NCI-H2227 treated with DMSO at 0.1 percent for 48 hours (cell line): Measurements from ENCODE around the gene EHBP1.
A peak's percentile ranks its signal among the peaks of the same experiment; 100 is the strongest.
"Not testable (repeated sequence)": the region's sequence is repeated elsewhere in the genome, so short reads cannot be mapped to it uniquely, and the experiment has no call there.

Experiments
- DNase-seq: peaks from one replicate; lab custom pipeline; 2025; lab: John Stamatoyannopoulos, UW

Gene EHBP1

DNA sequence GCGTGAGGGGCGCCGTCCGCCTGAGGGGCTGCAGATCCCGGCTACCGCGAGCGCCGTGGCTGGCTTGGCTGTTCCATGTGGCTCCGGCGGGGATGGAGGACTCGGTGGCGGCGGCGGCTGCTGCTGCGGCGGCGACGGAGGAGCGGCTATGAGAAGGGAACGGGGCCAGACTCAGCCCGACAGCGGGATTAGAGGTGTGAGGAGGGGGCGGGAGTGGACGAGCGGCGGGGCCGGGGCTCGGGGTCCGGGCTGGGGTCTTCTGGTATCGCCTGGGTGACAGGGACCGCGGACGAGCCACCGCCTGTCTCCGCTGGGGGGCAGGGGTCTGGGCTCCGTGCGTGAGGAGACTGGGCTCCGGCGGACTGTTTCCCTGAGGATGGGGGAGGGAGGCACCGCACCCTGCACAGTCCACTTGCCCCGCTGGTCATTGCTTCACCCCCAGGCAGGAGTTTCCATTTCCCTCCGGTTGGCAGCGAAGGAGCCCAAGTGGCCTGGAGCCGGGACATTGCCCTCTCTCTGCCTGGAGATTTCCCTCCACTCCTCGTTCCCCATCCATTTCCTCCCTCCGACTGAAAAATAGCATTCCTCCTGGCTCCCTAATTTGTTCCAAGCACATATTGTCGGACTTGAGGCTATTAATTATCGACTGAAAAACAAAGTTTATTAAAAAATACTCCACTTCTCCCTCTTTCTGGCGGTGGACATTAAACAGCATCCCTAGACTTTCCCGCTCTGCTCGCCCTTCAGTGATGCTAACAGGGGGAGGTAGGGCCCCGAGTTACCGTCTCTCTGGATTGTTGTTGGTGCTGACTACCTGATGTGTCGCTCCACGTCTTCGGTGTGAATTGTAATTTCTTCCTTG, 577 bp downstream of the EHBP1 start:
- peak; percentile 38 for DNase-seq

DNA sequence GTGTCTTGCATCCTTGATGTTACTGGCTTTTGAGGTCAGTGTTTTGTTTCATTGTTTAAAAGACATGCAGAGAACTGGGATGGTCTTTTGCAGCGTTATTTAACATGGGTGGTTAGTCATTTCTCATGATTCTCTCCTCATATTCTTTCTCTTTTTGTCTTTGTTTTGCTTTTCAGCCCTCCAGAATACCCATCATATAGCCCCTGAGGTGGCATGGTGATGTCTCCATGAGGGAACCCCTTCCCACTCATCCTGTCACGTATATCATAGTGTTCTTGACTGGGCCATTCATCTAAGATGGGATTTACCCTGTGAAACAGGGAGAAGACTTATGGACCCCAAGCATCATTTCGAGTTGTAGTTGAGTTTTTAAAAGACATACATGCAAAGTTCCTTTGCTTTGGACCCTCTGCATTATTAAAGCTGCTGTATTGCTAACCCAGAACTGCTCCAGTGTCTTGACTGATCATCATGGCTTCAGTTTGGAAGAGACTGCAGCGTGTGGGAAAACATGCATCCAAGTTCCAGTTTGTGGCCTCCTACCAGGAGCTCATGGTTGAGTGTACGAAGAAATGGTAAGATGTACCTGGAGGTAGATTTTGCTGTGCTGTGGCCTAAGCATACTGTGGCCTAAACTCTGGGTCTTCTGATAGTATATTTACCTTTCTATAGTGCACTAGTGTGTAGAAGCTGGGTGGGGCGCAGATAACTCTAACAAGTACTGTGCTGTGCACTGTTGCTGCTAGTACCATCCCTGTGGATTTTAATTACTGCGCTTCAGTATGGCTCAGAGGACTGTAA, 1.4 kb downstream of the EHBP1 start:
- DNase-seq = peak; percentile 54

DNA sequence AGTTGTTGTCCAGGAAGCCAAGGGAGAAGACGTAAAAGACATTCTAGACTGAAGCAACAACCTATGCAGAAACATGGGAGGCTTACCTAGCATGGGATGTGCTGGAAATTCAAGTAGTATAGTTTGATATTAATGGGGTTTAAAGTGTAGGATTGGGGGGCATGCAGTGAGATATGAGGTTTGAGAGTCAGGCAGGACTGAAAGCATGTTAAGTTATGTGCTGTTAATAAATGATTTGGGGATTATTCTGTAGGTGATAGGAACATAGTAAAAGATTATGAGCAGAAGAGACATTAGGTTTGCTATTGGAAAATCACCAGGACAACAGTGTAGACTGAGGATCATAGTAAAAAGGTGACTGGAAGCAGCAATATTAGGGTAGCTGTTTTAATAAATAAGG, 3.2 kb downstream of the EHBP1 start:
- DNase-seq = no peak

DNA sequence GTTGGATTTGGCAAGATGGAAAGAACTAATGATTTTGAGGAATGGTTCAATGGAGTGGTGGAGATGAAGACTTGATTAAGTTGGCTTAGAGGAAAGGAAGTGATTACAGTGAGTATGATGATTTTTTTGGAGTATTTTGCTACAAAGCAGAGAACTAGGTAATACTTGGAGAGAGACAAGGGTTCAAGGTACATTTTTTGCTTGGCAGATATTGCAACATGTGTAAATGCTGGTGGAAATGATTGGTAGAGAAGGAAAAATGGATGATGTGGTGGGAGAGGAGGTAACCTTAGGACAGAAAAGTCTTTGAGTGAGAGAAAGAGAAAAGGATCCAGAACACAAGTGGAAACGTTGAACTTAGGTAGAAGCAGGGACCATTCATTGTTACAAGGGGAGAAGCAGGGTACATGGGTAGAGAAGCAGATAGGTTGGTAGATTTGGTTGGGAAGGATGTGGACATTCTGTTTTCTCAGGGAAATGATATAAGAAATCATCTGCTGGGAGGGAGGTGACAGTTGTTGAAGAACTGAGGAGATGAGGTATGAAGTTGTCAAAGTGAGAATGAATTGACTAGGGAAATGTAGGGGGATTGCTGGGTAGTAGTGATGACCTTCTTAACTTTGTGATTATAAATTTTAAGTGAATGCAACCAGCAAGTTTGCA, 6.5 kb downstream of the EHBP1 start:
- no peak for DNase-seq

DNA sequence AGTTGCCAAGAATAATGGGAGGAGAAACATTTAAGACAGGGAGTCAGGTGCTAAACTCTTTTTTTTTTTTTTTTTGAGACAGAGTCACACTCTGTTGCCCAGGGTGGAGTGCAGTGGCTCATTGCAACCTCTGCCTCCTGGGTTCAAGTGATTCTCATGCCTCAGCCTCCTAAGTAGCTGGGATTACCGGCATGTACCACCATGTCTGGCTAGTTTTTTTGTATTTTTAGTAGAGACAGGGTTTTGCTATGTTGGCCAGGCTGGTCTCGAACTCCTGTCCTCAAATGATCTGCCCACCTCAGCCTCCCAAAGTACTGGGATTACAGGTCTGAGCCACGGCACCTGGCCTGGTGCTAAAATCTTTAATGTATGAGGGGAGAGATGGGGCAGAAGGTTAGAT, 7.7 kb downstream of the EHBP1 start:
- DNase-seq = not testable (repeated sequence)

DNA sequence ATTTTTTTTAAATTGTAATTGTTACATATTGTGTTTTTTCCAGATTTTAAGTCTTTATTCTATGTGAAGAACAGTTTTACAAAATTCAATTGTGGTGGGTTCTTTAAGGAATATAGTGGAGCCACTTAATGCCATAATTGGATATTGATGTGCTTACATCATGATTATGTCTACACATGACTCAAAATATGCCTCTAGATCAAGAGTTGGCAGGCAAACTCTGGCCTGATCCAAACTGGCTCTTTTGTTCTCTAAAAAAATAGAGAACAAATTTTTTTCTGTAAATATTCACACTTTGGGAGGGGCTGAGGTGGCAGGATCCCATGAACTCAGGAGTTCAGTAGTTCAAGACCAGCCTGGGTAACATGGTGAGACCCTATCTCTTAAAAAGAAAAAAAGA, 8.3 kb downstream of the EHBP1 start:
- no peak for DNase-seq

DNA sequence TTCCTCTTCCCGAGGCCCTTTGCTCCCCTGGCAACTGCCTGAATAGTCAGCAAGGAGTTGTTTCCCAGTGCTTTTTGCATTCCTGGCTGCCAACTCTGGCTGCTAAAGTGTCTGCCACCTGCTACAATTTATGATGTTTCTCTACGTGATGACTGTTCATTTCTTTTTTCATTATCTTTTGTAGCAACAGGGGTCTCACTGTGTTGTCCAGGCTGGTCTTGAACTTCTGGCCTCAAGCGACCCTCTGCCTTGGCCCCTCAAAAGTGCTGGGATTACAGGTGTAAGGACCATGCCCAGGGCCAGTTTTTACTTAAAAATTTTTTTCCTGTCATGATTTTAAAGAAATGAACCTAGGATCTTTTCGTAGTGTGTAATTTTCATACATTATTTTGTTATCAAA, 11.3 kb downstream of the EHBP1 start:
- DNase-seq = no peak

DNA sequence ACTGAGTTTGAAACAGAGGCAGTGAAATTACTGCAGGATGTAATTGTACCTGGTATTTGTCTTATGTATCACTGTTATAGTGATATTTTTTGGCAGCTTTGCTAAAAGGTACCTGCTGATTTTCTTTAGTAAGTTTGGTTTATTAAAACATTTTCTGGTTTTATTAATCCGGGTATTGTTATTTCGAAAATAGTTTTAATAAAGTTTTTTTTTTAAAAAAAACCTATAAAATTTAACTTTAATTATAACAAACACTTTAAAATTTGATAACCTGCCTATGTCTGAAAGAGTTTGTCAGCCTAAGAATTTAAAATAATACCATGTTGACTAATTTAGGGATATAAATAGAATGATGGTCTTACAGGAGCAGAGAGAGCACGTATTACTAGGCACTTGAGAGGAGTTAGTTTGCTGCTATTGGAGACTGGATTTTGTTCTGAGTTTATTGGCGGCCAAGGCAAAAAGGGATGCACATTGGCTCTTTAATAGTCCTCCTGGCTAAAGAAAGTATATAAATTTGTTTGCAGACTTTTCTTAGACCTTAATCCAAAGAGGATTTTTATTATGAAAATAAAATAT, 12.1 kb downstream of the EHBP1 start:
- DNase-seq = no peak

DNA sequence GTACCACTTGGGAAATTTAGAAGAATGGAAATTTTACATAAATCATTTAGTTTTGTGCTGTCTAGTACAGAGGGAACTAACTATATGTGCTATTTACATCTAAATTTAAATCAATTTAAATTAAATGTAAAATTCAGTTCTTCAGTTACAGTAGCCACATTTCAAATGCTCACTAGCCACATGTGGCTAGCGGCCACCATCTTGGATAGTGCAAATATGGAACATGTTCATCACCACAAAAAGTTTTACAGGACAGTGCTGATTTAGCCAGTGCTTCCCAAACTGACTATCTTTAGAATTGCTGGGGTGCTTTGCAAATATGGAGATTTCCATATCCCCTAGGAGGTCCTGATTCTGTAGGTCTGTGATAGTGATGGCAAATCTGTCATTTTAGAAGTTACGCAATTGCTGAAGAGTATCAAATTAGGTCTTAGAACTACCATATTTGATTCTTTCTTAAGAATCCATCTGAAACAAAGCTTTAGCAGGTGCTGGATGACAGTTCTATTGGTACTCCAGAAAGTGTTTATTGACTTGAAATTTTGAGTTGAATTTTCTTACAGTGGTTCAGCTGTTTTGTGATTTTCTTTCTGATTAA, 12.8 kb downstream of the EHBP1 start:
- DNase-seq = no peak

DNA sequence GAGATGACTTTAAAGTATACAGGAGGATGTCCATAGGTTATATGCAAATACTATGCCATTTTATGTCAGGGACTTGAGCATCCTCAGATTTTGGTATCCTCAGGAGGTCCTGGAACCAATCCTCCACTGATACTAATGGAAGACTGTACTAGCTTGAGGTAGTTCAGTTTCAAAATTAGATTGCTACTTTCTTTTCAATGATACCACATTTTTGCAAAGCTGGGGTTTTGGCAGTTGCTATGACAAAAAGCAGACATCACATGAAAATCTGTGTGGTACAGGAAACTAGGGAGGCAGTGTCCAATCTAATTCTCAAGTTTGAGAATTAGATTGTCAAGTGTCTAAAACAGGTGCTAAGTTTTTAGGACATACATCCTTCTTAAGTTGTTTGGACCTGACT, 14.2 kb downstream of the EHBP1 start:
- DNase-seq = no peak

DNA sequence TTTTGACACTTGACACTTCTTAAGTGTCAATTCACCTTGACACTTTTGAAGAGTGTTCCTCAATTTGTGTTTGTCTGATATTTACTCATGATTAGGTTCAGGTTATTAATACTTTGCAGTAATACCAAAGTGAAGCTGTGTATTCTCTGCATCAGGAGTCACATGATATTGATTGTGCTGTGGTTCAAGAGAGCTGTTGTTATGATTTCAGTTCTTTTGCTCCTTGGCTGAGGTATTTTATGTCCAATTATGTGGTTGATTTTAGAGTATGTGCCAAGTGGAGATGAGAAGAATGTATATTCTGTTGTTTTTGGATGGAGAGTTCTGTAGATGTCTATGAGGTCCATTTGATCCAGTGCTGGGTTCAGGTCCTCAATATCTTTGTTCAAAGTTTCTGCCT, 17.2 kb downstream of the EHBP1 start:
- DNase-seq = no peak

DNA sequence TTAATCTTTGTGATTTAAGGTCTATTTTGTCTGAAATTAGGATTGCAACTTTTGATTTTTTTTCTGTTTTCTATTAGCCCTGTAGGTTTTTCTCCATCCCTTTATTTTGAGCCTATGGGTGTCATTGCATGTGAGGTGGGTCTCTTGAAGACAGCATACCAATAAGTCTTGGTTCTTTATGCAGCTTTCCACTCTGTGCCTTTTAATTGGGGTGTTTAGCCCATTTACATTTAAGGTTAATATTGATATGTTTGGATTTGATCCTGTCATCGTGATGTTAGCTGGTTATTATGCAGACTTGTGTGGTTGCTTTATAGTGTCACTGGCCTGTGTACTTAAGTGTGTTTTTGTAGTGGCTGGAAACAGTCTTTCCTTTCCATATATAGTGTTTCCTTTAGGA, 17.7 kb downstream of the EHBP1 start:
- DNase-seq = no peak

DNA sequence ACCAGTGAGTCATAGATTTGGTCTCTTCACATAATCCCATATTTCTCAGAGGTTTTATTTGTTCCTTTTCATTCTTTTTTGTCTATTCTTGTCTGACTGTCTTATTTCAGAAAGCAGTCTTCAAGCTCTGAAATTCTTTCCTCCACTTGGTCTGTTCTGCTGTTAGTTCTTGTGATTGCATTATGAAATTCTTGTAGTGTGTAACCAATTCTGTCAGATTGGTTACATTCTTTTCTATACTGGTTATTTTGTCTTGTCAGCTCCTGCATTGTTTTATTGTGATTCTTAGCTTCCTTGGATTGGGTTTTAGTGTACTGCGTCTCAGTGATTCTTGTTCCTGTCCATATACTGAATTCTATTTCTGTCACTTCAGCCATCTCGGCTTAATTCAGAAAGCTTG, 18.6 kb downstream of the EHBP1 start:
- no peak for DNase-seq

DNA sequence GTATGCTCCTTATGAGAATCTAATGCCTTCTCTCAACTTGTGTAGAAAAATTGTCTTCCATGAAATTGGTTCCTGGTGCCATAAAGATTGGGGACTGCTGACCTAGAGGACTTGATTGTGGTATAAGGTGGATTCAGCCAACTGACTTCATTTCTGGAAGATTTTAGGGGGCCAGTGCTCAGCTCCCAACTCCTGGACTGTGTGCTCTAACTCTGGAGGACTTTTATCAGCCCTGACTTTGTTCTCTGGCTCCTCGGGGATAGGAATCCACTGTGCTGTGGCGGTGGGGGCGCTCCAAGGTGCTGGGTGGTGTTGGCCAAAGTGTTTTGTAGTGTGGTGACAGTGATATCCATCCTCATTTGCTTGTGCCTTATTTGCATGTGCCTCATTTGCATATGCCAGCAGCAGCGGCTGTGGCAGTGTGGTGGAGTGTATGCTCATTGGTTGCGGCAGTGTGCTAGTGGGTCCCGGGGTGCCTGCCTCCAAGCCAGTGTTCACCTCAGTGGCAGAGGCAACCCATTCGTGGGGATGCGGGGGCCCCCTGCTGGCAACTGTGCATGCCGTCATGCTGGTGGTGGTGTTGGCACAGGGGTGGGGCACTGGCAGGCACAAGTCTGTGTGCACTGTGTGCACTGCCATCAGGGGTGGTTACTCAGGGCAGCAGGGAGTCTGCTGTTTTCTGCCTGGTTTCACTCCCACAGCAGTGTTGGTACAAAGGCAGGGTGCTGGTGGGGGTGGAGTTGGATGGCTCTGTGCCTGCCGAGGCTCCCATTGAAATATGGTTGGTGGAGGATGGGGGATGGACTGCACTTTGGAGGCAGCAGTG, 19.6 kb downstream of the EHBP1 start:
- DNase-seq = no peak

DNA sequence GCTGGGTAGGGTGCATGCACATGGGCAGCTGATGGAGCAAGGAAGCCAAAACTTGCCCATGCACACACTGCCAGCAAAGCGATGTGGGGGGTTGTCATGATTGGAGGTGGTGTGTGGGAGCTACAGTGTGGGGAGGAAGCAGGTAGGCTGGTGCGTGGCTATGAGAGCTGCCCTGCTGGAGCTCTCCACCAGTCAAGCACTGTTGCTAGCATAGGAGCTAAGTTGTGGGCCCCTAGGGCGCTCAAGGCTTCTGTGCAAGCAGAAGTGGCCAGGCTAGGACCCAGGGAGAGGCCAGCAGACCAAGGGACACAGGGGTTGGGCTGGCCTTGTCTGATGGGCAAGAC, 20.2 kb downstream of the EHBP1 start:
- DNase-seq = no peak

DNA sequence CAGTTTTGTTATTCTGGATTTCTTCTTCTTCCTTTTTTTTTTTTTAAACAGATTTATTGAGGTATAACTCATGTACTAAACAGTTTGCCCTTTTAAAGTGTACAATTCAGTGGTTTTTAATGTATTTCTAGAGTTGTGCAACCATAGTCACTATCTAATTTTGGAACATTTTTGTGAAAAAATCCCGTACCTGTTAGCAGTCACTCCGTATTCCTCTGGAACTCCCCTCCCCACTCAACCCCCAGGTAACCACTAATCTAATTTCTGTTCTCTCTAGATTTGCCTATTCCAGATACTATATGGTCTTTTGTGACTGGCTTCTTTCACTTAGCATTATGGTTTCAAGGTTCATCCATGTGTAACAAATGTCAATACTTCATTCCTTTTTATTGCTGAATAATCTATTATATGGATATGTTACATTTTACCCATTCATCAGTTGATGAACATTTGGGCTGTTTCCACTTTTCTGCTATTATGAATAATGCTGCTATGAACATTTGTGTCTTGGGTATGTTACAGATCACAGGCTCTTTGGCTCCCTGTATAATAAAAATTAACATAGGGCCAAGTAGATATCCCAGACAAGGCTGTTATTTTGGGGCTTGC, 21.9 kb downstream of the EHBP1 start:
- DNase-seq = no peak

DNA sequence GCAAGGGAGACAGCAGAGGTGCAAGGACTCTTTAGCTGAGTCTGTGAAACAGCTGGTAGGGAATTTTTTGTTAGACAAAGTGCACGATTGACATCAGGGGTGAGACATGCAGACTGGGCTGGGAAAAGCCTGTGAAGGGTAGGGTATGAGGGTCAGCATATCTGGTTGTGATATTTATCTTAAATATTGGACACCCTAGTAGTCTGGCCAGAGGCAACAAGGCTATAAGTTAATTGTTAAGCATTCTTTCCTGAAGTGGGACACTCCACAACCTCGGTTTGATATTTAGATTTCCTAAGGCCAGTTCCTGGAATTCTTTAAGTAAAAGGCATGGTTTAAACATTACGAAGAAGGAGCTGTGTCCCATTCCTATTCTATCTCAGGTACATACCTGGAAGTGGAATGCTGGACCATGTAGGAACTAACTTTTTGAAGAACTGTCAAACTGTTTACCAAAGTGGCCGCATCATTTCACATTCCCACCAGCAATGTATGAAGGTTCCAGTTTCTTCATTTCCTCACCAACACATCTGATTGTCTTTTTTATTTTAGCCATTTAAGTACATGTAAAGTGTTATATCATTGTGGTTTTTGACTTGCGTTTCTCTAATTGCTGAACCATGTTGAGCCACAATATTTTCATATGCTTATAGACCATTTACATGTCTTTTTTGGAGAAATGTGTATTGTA, 22.5 kb downstream of the EHBP1 start:
- DNase-seq = no peak

DNA sequence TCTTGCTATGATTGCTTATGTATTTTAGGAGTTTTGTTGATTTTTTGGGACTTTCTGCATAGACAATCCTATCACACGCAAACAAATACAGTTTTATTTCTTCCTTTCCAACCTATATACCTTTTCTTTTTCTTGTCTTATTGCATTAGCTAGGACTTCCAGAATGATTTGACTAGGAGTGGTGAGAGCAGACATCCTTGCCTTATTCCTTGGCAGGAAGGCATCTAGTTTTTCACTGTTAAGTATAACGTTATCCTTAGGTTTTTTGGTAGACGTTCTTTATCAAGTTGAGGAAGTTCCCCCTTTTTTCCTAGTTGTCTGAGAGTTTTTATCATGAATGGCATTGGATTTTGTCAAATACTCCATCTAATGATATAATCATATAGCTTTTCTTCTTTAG, 25.8 kb downstream of the EHBP1 start:
- DNase-seq = no peak

DNA sequence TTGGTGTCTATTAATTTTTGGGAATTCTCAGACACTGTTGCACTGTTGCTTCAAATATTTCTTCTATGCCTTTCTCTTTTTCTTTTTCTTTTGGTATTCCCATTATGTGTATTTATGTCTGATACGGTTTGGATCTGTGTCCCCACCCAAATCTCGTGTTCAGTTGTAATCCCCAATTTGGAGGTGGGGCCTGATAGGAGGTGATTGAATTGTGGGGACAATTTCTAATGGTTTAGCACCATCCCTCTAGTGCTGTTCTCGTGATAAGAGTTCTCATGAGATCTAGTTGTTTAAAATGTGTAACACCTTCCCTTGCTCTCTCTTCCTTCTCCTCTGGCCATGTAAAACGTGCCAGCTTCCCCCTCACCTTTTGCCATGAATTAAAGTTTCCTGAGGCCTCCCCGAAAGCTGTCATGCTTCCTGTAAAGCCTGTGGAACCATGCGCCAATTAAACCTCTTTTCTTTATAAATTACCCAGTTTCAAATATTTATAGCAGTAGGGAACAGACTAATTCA, 26.8 kb downstream of the EHBP1 start:
- DNase-seq = no peak

DNA sequence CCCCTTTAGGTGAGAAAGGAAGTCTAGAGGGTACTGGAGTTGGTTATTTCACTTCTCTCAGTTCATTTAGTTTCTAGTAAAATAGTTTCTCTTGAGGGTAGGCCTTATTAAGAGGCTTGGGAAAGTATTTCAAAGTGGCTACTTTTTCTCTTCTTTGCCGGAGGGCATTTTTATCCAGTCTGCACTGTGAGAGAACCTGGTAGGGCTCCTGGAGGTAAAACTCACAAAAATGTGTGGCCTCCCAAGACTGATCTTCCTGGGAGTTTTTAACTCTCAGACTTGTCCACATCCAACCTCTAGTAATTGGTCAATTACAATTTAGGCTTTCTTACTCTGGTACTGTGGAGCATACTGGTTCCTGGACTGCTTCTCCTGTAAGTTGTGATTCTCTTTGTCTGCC, 28.0 kb downstream of the EHBP1 start:
- DNase-seq = no peak
